C4-2B (cell line): ENCODE measurements around the gene CEP85L.

ENCODE experiments used
- ZFX ChIP-seq: fragments of 450-650 bp; IDR thresholded peaks from 2 replicates; pipeline ENCODE4 v1.6.1; 2017
- TF ChIP-seq, protein P1 (sequence below): fragments of 450-650 bp; conservative IDR thresholded peaks from 2 replicates; pipeline ENCODE4 v1.5.1; 2017; ENCODE audit warnings: mild to moderate bottlenecking

DNA sequence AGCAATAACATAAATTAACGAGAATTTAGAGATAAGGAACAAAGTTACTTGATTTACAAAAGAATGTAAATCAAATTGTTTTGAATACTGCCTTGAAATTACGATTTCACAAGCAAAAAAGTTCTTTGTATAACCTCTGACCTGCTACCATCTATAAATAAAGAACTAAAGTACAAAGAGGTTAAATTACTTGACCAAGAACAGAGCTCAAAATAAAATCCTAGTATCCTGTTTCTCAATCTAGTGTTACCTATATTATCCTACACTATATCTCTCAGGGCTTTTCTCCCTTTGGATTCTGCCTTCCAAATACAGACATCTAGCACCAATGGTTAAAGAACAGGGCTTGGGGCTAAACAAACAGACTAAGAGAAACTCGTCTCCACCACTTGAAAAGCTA, 59.5 kb downstream of the CEP85L start:
- TF ChIP-seq, protein P1, sequence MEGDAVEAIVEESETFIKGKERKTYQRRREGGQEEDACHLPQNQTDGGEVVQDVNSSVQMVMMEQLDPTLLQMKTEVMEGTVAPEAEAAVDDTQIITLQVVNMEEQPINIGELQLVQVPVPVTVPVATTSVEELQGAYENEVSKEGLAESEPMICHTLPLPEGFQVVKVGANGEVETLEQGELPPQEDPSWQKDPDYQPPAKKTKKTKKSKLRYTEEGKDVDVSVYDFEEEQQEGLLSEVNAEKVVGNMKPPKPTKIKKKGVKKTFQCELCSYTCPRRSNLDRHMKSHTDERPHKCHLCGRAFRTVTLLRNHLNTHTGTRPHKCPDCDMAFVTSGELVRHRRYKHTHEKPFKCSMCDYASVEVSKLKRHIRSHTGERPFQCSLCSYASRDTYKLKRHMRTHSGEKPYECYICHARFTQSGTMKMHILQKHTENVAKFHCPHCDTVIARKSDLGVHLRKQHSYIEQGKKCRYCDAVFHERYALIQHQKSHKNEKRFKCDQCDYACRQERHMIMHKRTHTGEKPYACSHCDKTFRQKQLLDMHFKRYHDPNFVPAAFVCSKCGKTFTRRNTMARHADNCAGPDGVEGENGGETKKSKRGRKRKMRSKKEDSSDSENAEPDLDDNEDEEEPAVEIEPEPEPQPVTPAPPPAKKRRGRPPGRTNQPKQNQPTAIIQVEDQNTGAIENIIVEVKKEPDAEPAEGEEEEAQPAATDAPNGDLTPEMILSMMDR = no peak
- TF ChIP-seq ZFX = no peak
